AG09309 (cell line): ENCODE results near the gene TMA7.
A peak's percentile ranks its signal among the peaks of the same experiment; 100 is the strongest.

ENCODE experiments used
- DNase-seq: peaks from one replicate; pipeline ENCODE4 v3.0.0-alpha.2; 2010; ENCODE audit warnings: low read depth
- H3K4me3 ChIP-seq: 2 replicates; pipeline ENCODE4 v1.5.1; 2011; ENCODE audit warnings: mild to moderate bottlenecking, low read depth, low read length, moderate library complexity; ENCODE audit not compliant: control insufficient read depth
- TF ChIP-seq, protein P1 (sequence below): IDR thresholded peaks from 2 replicates; pipeline ENCODE4 v1.5.1; 2011; ENCODE audit warnings: mild to moderate bottlenecking, low read depth, low read length, inconsistent platforms; ENCODE audit not compliant: insufficient read depth, control insufficient read depth; ENCODE audit errors: missing control alignments

The TMA7 gene

GRCh38 chr3:48439820-48440589, at the start of gene TMA7, which contains the start of gene CCDC51:
TMA7 (plus strand) TSS chr3:48440257; CDS start chr3:48440297, 40 bp downstream.
CCDC51 (minus strand) TSS chr3:48440119; CDS start chr3:48435128, 4,991 bp downstream.
- TF ChIP-seq, protein P1, sequence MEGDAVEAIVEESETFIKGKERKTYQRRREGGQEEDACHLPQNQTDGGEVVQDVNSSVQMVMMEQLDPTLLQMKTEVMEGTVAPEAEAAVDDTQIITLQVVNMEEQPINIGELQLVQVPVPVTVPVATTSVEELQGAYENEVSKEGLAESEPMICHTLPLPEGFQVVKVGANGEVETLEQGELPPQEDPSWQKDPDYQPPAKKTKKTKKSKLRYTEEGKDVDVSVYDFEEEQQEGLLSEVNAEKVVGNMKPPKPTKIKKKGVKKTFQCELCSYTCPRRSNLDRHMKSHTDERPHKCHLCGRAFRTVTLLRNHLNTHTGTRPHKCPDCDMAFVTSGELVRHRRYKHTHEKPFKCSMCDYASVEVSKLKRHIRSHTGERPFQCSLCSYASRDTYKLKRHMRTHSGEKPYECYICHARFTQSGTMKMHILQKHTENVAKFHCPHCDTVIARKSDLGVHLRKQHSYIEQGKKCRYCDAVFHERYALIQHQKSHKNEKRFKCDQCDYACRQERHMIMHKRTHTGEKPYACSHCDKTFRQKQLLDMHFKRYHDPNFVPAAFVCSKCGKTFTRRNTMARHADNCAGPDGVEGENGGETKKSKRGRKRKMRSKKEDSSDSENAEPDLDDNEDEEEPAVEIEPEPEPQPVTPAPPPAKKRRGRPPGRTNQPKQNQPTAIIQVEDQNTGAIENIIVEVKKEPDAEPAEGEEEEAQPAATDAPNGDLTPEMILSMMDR: no peak
- peak within 1 kb of the TSS; percentile 98 for H3K4me3 ChIP-seq
- peak; percentile 73 for DNase-seq

DNA sequence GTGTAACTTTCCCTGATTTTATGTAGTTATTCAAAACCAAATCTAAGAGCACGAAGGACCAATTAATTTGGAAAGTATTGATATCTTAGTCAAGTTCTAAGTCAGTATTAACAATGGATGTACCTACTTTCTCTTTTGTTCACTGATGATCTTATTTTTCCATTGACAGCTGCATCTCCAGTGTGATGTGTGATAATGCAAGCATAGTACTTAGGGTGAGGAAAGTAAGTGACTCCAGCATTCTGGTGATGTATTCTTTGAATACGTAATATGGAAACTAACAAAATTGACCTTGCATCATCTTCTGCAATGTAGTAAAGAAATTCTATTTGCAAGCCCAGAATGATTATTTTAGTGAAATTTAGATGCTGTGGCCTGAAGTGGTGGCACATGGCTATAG, 45.7 kb upstream of the TMA7 start:
- TF ChIP-seq, protein P1: no peak
- H3K4me3 ChIP-seq: no peak overlapping the region
- no peak for DNase-seq

DNA sequence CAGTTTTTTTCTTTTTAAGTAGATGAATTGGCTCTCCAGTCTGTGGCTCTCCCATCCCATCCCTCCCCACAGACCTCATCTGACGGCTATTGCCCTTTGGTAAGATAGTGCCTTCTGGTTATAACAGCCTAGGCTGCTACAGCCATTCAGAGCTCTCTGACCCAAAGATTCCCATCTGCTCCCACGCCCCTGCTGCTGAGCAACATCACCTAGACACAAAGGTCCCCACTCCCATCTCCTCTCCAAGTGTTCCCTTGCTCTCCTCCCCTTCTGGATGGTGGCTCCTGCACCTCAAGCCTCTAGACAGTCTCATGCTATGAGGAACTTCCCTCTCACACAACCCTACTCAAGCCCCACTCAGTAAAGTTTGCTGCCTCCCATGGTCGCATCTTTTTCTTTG, 44.3 kb upstream of the TMA7 start:
- no peak overlapping the region for H3K4me3 ChIP-seq
- DNase-seq: no peak
- TF ChIP-seq, protein P1: no peak

DNA sequence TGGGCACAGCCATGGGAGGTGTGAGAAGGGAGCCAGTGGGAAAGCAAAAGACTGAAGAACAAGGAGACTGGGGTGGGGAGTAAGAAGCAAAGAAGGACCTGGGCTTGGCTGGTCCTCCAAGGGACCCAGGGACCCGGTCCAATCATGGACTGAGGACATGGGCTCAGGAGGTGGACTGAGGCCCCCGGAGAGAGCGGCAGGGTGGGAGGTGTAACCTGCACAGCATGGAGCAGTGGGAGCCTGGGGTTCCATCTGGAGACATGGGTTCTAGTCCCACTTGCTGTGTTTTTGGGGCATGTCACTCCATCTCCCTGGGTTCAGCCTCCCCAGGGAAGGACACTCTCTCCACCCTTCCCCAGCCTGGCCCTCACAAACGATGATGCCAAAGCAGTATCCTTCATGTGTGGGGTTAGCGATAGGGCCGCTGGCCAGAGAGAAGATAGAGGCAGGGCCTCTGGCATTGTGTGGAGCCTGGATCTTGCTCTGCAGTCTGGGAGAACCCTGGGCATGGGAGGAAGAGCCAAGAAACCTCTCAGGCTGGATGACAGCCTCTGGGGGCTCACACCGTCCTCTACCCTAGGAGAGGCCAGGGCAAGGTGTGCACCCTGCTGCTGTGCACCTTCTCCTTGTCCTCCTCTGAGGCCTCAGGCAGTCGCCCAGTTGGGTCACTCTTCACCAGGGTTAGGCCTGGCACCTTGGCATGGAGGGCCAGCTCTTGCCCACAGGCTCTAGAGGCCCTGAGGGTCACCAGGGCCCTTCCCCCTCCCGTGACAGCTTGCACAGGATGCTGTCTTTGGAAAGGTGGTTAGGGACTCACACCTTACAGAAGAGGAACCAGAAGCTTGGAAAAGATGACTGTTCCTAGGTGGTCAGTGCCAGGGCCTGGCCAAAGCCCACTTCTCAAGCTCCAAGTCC, 42.0 kb upstream of the TMA7 start:
- TF ChIP-seq, protein P1: no peak
- H3K4me3 ChIP-seq: no peak overlapping the region
- DNase-seq: no peak

DNA sequence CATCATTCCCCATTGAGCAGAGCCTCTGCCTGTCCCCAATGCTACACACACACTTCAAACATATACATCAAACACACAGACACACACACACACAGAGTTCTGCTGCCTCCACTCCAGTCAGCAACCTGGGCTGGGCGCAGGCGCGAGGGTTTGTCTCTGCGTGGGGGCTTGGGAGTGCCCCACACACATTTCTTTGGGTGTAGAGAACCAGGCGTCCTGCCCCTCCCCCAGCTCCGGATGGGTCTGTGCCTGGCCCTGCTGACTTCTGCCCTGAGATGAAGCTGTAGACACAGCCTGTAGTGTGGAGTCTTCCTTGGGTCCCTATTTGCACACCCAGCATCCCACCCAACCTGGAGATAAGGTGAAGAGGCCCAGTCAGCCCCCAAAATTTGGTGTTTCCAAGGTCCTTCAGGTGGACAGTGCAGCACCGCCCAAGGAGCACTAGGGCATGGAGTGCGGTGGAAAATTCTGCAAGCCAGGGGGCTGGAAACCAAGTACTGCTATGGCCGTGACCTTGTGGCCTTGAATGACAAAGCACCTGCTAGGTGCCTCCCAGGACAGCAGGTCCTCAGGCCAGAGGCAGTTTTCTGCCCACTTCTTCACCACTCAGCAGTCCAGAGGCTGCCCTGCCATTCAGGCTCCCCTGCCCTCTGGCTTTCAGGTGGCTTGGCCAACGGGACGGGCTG, 41.2 kb upstream of the TMA7 start:
- TF ChIP-seq, protein P1: no peak
- no peak overlapping the region for H3K4me3 ChIP-seq
- no peak for DNase-seq
